ENCODE data around the gene GPR108.
"Not testable (repeated sequence)": the region's sequence is repeated elsewhere in the genome, so short reads cannot be mapped to it uniquely, and the experiment has no call there.

Gene GPR108

DNA sequence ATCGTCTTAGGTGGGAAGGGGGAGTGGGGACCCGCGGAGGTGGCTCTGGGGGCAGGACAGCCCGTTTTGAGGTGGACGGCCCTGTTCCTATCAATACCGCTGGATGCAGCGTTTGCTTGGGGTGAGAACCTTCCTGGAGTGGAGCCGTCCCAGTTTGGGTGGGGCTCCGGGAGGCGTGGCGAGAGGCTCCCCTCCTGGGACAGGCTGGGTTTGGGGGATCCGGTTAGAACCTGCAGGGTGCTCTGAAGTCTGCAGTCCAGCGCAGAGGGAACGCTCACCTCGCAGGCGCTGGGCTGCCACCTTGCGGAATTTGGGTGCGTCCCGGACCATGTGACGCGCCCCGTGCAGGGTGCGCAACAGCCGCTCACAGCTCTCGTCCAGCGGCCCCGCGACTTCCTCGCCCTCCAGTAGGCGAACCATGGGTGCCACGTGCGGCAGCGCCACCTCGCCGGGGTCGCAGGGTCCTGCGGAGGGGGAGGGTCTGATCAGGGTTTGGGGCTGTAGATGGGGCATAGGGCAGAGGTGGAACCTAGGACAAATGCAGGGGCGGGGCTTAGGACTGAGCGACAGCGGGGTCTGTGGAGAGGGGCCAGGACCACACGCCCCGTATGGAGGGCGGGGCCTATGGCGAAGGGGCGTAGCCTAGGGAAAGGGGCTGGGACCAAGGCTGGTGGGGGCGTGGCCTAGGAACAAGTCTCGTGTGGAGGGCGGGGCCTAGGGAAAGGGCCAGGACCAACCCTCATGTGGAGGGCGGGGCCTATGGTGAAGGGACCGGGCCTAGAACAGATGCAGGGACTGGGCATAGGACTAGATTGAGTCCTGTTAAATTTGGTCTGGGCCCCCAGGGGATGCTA, 16.0 kb upstream of the GPR108 start:
- POLR2A ChIA-PET: no interaction called here
- TF ChIP-seq SP1 (IDR thresholded peaks at IDR 0.05) (no peak), NFRKB (IDR thresholded peaks at IDR 0.05) (no peak), SUZ12 (IDR thresholded peaks at IDR 0.05) (no peak), FOXA1 (IDR thresholded peaks at IDR 0.05) (no peak), PKNOX1 (IDR thresholded peaks at IDR 0.05) (no peak), LEF1 (IDR thresholded peaks at IDR 0.05; ENCODE audit: borderline replicate concordance) (no peak), ELF4 (IDR thresholded peaks at IDR 0.05) (no peak), L3MBTL2 (conservative IDR thresholded peaks at IDR 0.05) (no peak), HDGF (IDR thresholded peaks at IDR 0.05; ENCODE audit: borderline replicate concordance) (no peak), CTBP1 (IDR thresholded peaks at IDR 0.05; ENCODE audit: borderline replicate concordance) (no peak), ZNF384 (IDR thresholded peaks at IDR 0.05) (no peak), TARDBP (IDR thresholded peaks at IDR 0.05) (no peak), FOXM1 (IDR thresholded peaks at IDR 0.05; ENCODE audit: borderline replicate concordance) (no peak), FOXK2 (IDR thresholded peaks at IDR 0.05) (no peak), ARNT (IDR thresholded peaks at IDR 0.05) (no peak), BHLHE40 (IDR thresholded peaks at IDR 0.05; ENCODE audit: borderline replicate concordance) (no peak)
- CTCF ChIA-PET: no interaction called here
- DNase-seq (ENCODE audit: extremely low spot score): peak; percentile 75

DNA sequence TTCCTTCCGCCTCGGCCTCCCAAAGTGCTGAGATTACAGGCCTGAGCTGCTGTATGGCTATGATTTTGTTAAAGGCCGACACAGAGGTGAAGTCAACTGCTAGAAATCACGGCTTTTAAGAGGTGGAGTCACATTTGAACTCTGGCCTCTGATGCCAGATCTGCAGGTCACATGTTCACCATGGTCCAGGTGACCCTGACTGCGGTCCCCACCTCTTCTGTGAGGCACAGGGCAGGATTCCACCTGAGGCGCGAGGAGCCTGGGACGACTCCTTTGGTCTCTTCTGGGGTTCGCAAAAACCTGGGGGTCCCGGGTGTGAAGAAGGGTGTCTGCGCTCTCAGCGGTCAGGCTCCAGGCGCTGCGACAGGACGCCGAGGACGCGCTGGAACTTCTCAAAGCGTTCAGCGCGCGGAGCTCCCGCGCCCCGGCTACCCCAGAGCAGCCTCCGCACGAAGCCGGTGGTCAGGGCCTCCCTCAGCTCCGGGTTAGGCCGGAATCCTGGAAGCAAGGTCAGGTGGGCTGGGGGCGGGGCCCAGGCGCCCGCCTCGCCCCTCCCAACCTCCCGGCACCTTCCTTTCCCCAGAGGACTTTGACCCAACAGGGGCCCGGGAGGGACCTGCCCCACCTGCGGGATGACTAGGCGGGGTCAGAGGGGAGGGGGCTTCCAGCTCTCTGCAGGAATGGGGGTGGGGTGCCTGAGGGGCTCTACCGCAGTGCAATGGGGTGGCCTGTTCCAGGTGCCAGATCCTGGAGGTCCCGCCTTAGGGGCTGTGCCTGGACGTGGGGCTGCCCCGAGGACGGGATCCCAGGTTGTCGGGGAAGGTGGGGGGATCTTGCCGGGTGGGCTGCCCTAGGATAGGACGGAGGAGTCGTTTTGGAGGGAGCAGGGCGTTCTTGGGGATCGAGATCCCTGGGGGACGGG, 15.1 kb upstream of the GPR108 start:
- ChIA-PET CTCF (no interaction called here), POLR2A (no interaction called here)
- no peak for DNase-seq (ENCODE audit: extremely low spot score)
- TF ChIP-seq BHLHE40 (IDR thresholded peaks at IDR 0.05; ENCODE audit: borderline replicate concordance) (no peak), PKNOX1 (IDR thresholded peaks at IDR 0.05) (no peak), ZNF384 (IDR thresholded peaks at IDR 0.05) (no peak), ELF4 (IDR thresholded peaks at IDR 0.05) (no peak), L3MBTL2 (conservative IDR thresholded peaks at IDR 0.05) (no peak), SP1 (IDR thresholded peaks at IDR 0.05) (no peak), CTBP1 (IDR thresholded peaks at IDR 0.05; ENCODE audit: borderline replicate concordance) (no peak), FOXM1 (IDR thresholded peaks at IDR 0.05; ENCODE audit: borderline replicate concordance) (no peak), NFRKB (IDR thresholded peaks at IDR 0.05) (no peak), FOXA1 (IDR thresholded peaks at IDR 0.05) (no peak), FOXK2 (IDR thresholded peaks at IDR 0.05) (no peak)

DNA sequence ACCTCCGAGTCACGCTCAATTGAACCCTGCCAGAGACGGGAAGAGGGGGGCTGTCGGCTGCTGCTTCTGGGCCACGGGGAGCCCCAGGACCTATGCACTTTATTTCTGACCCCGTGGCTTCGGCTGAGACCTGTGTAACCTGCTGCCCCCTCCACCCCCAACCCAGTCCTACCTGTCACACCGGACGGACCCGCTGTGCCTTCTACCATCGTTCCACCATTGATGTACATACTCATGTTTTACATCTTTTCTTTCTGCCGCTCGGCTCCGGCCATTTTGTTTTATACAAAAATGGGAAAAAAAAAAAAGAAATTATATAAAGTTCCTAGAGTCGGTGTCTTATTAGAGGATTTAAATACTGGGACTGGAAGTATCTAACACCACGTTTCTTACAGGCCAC, 13.8 kb upstream of the GPR108 start:
- CTCF ChIA-PET: no interaction called here
- POLR2A ChIA-PET: no interaction called here
- no peak for DNase-seq (ENCODE audit: extremely low spot score)
- TF ChIP-seq FOXK2 (IDR thresholded peaks at IDR 0.05) (no peak), SUZ12 (IDR thresholded peaks at IDR 0.05) (no peak), L3MBTL2 (conservative IDR thresholded peaks at IDR 0.05) (no peak), FOXA1 (IDR thresholded peaks at IDR 0.05) (no peak), LEF1 (IDR thresholded peaks at IDR 0.05; ENCODE audit: borderline replicate concordance) (no peak), SP1 (IDR thresholded peaks at IDR 0.05) (no peak), NFRKB (IDR thresholded peaks at IDR 0.05) (no peak), BHLHE40 (IDR thresholded peaks at IDR 0.05; ENCODE audit: borderline replicate concordance) (no peak), CTBP1 (IDR thresholded peaks at IDR 0.05; ENCODE audit: borderline replicate concordance) (no peak), TARDBP (IDR thresholded peaks at IDR 0.05) (no peak)

DNA sequence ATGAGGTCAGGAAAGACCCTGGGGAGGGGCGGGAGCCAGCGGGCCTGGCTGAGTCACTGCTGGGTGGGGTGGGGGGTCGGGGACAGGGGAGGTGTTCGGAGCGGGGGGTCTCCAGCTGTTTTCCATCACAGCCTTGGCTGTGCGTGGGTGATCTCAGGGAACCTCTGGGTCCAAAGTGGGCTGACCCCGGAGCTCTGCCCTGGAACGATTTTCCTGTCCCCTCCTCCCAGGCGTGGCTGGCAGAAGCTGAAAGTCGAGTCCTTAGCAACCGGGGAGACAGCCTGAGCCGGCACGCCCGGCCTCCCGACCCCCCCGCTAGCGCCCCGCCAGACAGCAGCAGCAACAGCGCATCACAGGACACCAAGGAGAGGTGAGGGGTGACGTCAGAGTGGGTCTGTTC, 12.7 kb upstream of the GPR108 start:
- CTCF ChIA-PET: no interaction called here

GRCh38 chr19:6748543-6748942, 11.2 kb upstream of the GPR108 start:
- CTCF ChIA-PET; POLR2A ChIA-PET; DNase-seq (ENCODE audit: extremely low spot score): not testable (repeated sequence)

More for the DNA sequence above, 12.7 kb upstream of the GPR108 start:
- POLR2A ChIA-PET: no interaction called here
- no peak for TF ChIP-seq BHLHE40 (IDR thresholded peaks at IDR 0.05; ENCODE audit: borderline replicate concordance)
- no peak for TF ChIP-seq CTBP1 (IDR thresholded peaks at IDR 0.05; ENCODE audit: borderline replicate concordance)
- no peak for TF ChIP-seq FOXM1 (IDR thresholded peaks at IDR 0.05; ENCODE audit: borderline replicate concordance)
- TF ChIP-seq FOXK2 (IDR thresholded peaks at IDR 0.05): no peak
- TF ChIP-seq FOXA1 (IDR thresholded peaks at IDR 0.05): no peak
- no peak for TF ChIP-seq ELF4 (IDR thresholded peaks at IDR 0.05)
- no peak for DNase-seq (ENCODE audit: extremely low spot score)

GRCh38 chr19:6745965-6746364, 8.6 kb upstream of the GPR108 start:
- no peak for DNase-seq (ENCODE audit: extremely low spot score)
- TF ChIP-seq SUZ12 (IDR thresholded peaks at IDR 0.05) (no peak), CTBP1 (IDR thresholded peaks at IDR 0.05; ENCODE audit: borderline replicate concordance) (no peak), L3MBTL2 (conservative IDR thresholded peaks at IDR 0.05) (no peak)
- ChIA-PET CTCF (no interaction called here), POLR2A (no interaction called here)
